RWPE2 (cell line): Measurements from ENCODE around the gene ZMYND19.

Experiments used
- ATAC-seq: fragments of 200-7000 bp; cut with Tn5 transposase; 3 replicates; pipeline ENCODE4 v1.9.1; 2021; ENCODE audit warnings: low read depth
- DNase-seq: peaks from one replicate; pipeline ENCODE4 v3.0.0-alpha.2; 2020; ENCODE audit warnings: low spot score
- H3K27ac ChIP-seq: fragments of 450-650 bp; 2 replicates; pipeline ENCODE4 v1.5.1; 2017; ENCODE audit warnings: mild to moderate bottlenecking; ENCODE audit not compliant: poor library complexity, severe bottlenecking
- H3K27me3 ChIP-seq: fragments of 250-450 bp; sonication (Bioruptor Pico); 2 replicates; pipeline ENCODE4 v1.5.1; 2021; ENCODE audit warnings: mild to moderate bottlenecking, moderate library complexity; ENCODE audit not compliant: insufficient read depth, poor library complexity, severe bottlenecking
- H3K36me3 ChIP-seq: fragments of 250-450 bp; sonication (Bioruptor Pico); 2 replicates; pipeline ENCODE4 v1.5.1; 2020; ENCODE audit warnings: low read depth, mild to moderate bottlenecking, moderate library complexity
- H3K4me1 ChIP-seq: fragments of 250-450 bp; sonication (Bioruptor Pico); 2 replicates; pipeline ENCODE4 v1.5.1; 2021; ENCODE audit warnings: mild to moderate bottlenecking, moderate library complexity; ENCODE audit not compliant: insufficient read depth, poor library complexity, severe bottlenecking
- H3K4me3 ChIP-seq: fragments of 250-450 bp; sonication (Bioruptor Pico); 2 replicates; pipeline ENCODE4 v1.5.1; 2021; ENCODE audit warnings: mild to moderate bottlenecking, moderate library complexity; ENCODE audit not compliant: severe bottlenecking
- H3K9me3 ChIP-seq: fragments of 250-450 bp; sonication (Bioruptor Pico); 2 replicates; pipeline ENCODE4 v1.5.1; 2021; ENCODE audit warnings: mild to moderate bottlenecking, moderate library complexity; ENCODE audit not compliant: severe bottlenecking
- CTCF ChIP-seq: fragments of 450-650 bp; IDR thresholded peaks from one replicate; pipeline ENCODE4 v1.5.1; 2017; ENCODE audit warnings: mild to moderate bottlenecking, moderate library complexity; ENCODE audit not compliant: poor library complexity, severe bottlenecking

The ZMYND19 gene

GRCh38 chr9:137583347-137583746, 7.0 kb downstream of the ZMYND19 start:
- H3K36me3 ChIP-seq, result peaks cover 48% of the 10 kb centered on the region
- no peak overlapping the region for H3K27ac ChIP-seq
- DNase-seq (no peak), ATAC-seq (no peak)
- H3K9me3 ChIP-seq, result no peaks in the 10 kb centered on the region
- H3K27me3 ChIP-seq, result no peaks in the 10 kb centered on the region
- H3K4me1 ChIP-seq, result no peaks in the 10 kb centered on the region
- H3K4me3 ChIP-seq, result no peak overlapping the region
- no peak for TF ChIP-seq CTCF

- DNase-seq, result no peak
- H3K27me3 ChIP-seq, result no peaks in the 10 kb centered on the region
- H3K4me3 ChIP-seq, result no peak overlapping the region
- peak; percentile 14 for TF ChIP-seq CTCF
- H3K4me1 ChIP-seq, result no peaks in the 10 kb centered on the region
- no peaks in the 10 kb centered on the region for H3K9me3 ChIP-seq
- peaks cover 38% of the 10 kb centered on the region for H3K36me3 ChIP-seq
- no peak for ATAC-seq
- no peak overlapping the region for H3K27ac ChIP-seq
Observed at GRCh38 chr9:137582286-137582860, 7.9 kb downstream of the ZMYND19 start.

DNA sequence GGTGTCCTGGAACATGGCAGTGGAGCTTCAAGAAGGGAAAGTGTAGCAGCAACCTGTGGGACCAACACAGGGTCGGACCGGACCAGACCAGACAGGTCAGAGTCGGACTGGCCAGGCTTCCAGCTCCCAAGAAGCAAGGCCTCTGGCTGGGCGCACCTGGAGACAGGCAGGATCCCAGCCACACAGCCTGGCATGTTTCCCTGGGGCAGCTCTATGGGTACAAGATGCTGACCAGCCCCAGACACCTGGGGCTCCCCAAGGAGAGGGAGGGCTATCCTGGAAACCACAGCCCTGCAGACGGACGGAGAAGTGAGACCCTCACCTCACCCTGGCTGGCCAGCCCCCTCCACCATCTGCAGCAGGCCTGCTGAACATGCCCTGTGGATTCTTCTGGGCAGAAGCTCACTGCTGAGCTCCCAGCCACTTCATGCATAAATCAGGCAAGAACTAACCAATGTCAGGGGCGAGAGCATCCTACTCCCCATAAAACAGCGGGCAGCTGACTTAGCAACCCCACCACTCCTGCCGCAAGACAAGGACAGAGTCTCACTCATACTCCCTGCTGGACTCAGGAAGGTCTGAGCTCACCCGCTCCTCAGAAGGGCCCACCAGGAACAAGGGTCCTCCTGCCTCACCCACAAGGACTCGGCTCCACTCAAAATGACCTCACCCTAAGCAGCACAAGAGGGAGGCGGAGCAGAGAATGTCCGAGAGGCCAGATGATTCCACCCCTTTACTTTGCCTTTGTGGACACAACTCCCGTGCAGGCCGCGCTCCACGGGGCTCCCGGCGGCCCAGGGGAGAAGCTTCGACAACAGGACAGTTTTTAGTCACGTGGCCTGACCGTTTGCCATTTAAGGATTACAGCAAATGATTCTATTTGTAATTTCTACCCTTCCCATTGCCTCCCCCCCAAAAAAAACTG, 8.7 kb downstream of the ZMYND19 start:
- no peaks in the 10 kb centered on the region for H3K27me3 ChIP-seq
- H3K9me3 ChIP-seq, result no peaks in the 10 kb centered on the region
- no peak overlapping the region for H3K27ac ChIP-seq
- DNase-seq (no peak), ATAC-seq (no peak)
- TF ChIP-seq CTCF, result no peak
- H3K4me3 ChIP-seq, result no peak overlapping the region
- H3K4me1 ChIP-seq, result no peaks in the 10 kb centered on the region
- H3K36me3 ChIP-seq, result peaks cover 30% of the 10 kb centered on the region

DNA sequence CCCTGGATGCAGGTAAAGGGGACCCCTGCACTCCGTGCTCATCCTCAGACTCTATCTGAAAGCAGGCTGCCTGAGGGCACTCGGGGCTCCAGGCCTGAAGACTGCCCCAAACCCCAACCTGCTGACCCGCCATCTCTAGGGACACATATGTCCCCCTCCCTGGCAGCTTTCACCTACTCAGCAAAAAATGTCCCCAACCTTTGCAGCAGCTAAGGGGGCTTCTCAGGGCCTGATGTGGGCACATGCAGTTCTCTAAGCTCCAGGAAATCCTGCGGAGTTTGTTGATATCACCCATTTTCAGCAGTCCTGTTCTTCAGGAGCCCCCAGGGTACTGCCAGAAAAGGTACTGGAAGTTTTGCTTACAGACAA, 9.4 kb downstream of the ZMYND19 start:
- Histone ChIP-seq H3K27me3 (no peaks in the 10 kb centered on the region), H3K36me3 (peaks cover 35% of the 10 kb centered on the region), H3K27ac (no peak overlapping the region), H3K9me3 (no peaks in the 10 kb centered on the region), H3K4me3 (no peak overlapping the region), H3K4me1 (peaks cover 6% of the 10 kb centered on the region)
- DNase-seq (no peak), ATAC-seq (no peak)
- no peak for TF ChIP-seq CTCF
